Osteocyte (in vitro differentiated cells): Measurements from ENCODE around the gene ABL1. TPM values are rescaled to one million over a fixed set of nuclear protein-coding genes. Genes with fewer than 3 reads are reported as not detected.
A peak's percentile ranks its signal among the peaks of the same experiment; 100 is the strongest.

Experiments
- DNase-seq: peaks from one replicate; pipeline ENCODE4 v3.0.0; 2021; ENCODE audit warnings: mixed read lengths; ENCODE audit not compliant: unreplicated experiment; ENCODE audit errors: extremely low spot score
- H3K27ac Mint-ChIP-seq: one replicate; pipeline ENCODE4 v1.8.0; 2021; ENCODE audit warnings: mild to moderate bottlenecking, mixed read lengths; ENCODE audit not compliant: unreplicated experiment
- H3K27me3 Mint-ChIP-seq: one replicate; pipeline ENCODE4 v1.8.0; 2021; ENCODE audit warnings: mixed read lengths; ENCODE audit not compliant: unreplicated experiment
- H3K36me3 Mint-ChIP-seq: one replicate; pipeline ENCODE4 v1.8.0; 2021; ENCODE audit warnings: mixed read lengths; ENCODE audit not compliant: unreplicated experiment
- H3K4me1 Mint-ChIP-seq: one replicate; pipeline ENCODE4 v1.8.0; 2021; ENCODE audit warnings: mixed read lengths; ENCODE audit not compliant: unreplicated experiment
- H3K4me3 Mint-ChIP-seq: one replicate; pipeline ENCODE4 v1.8.0; 2021; ENCODE audit warnings: mild to moderate bottlenecking, moderate library complexity, mixed read lengths; ENCODE audit not compliant: unreplicated experiment
- H3K9me3 Mint-ChIP-seq: one replicate; pipeline ENCODE4 v1.8.0; 2021; ENCODE audit warnings: mixed read lengths; ENCODE audit not compliant: unreplicated experiment
- CTCF ChIP-seq: fragments of 200-600 bp; sonication (generic); IDR thresholded peaks from 2 replicates; pipeline ENCODE4 v1.5.0; 2021; ENCODE audit warnings: antibody characterized with exemption, mild to moderate bottlenecking, moderate library complexity
- total RNA-seq: library from RNA; stranded (reverse); gene quantifications from 2 replicates; pipeline ENCODE4 v1.2.1, GENCODE V29; 2021

Gene ABL1
- total RNA-seq, 1 donor from 2014 or later: 101 TPM

GRCh38 chr9:130860458-130861316 is 25.6 kb downstream of the ABL1 start:
- Mint-ChIP-seq H3K36me3 (peaks cover 35% of the 10 kb centered on the region), H3K27me3 (no peaks in the 10 kb centered on the region), H3K4me1 (peaks cover 54% of the 10 kb centered on the region), H3K9me3 (no peaks in the 10 kb centered on the region), H3K27ac (peak overlapping the region; percentile 92), H3K4me3 (peak overlapping the region; percentile 28)
- peak; percentile 91 for DNase-seq
- TF ChIP-seq CTCF: peak; percentile 58

- TF ChIP-seq CTCF: no peak
- no peak for DNase-seq
- peaks cover 34% of the 10 kb centered on the region for H3K36me3 Mint-ChIP-seq
- peak overlapping the region; percentile 92 for H3K27ac Mint-ChIP-seq
- no peaks in the 10 kb centered on the region for H3K27me3 Mint-ChIP-seq
- peaks cover 55% of the 10 kb centered on the region for H3K4me1 Mint-ChIP-seq
- H3K4me3 Mint-ChIP-seq: peak overlapping the region; percentile 3
- H3K9me3 Mint-ChIP-seq: no peaks in the 10 kb centered on the region
Measured at GRCh38 chr9:130861372-130862180, 26.5 kb downstream of the ABL1 start.

- no peak overlapping the region for H3K27ac Mint-ChIP-seq
- DNase-seq: no peak
- H3K27me3 Mint-ChIP-seq: no peaks in the 10 kb centered on the region
- no peak overlapping the region for H3K4me3 Mint-ChIP-seq
- no peaks in the 10 kb centered on the region for H3K9me3 Mint-ChIP-seq
- TF ChIP-seq CTCF: no peak
- H3K36me3 Mint-ChIP-seq: peaks cover 29% of the 10 kb centered on the region
- H3K4me1 Mint-ChIP-seq: peaks cover 55% of the 10 kb centered on the region
Measured at GRCh38 chr9:130862217-130862616, 27.2 kb downstream of the ABL1 start.

- H3K9me3 Mint-ChIP-seq: no peaks in the 10 kb centered on the region
- H3K36me3 Mint-ChIP-seq: peaks cover 27% of the 10 kb centered on the region
- H3K4me1 Mint-ChIP-seq: peaks cover 50% of the 10 kb centered on the region
- no peak overlapping the region for H3K27ac Mint-ChIP-seq
- no peak for TF ChIP-seq CTCF
- H3K4me3 Mint-ChIP-seq: no peak overlapping the region
- no peak for DNase-seq
- H3K27me3 Mint-ChIP-seq: no peaks in the 10 kb centered on the region
Measured at GRCh38 chr9:130862747-130863146, 27.7 kb downstream of the ABL1 start.

GRCh38 chr9:130864541-130864940 is 29.5 kb downstream of the ABL1 start:
- Mint-ChIP-seq H3K9me3 (no peaks in the 10 kb centered on the region), H3K27me3 (no peaks in the 10 kb centered on the region), H3K27ac (no peak overlapping the region), H3K36me3 (peaks cover 27% of the 10 kb centered on the region), H3K4me3 (no peak overlapping the region), H3K4me1 (peaks cover 38% of the 10 kb centered on the region)
- no peak for DNase-seq
- TF ChIP-seq CTCF: no peak
